ENCODE results near the gene NBAS. TPM values are rescaled to one million over a fixed set of nuclear protein-coding genes. Genes with fewer than 3 reads are reported as not detected.

NBAS gene
- polyA plus RNA-seq, 1 donor = 55.8 TPM

DNA sequence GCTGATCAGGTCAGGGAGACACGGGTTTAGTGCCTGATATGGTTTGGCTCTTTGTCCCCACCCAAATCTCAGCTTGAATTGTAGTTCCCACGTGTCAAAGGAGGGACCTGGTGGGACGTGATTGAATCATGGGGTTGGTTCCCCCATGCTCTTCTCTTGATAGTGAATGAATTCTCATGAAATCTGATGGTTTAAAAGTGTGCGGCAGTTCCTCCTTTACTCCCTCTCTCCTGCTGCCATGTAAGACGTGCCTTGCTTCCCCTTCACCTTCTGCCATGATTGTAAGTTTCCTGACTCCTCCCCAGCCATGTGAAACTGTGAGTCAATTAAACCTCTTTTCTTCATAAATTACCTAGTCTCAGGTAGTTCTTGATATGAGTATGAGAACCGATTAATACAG, 424.5 kb downstream of the NBAS start:
- no peaks in the 10 kb centered on the region for H3K27me3 ChIP-seq (ENCODE audit: control insufficient read depth, insufficient read depth, low read length)
- H3K9me3 ChIP-seq (ENCODE audit: control insufficient read depth, low read depth, low read length) = peaks cover 3% of the 10 kb centered on the region
- 100% methylated on average over 1 of the region's 6 CpGs for WGBS (ENCODE audit: insufficient coverage, low lambda C conversion rate)
- no peak overlapping the region for H3K4me3 ChIP-seq (ENCODE audit: low read length)
- no peaks in the 10 kb centered on the region for H3K36me3 ChIP-seq (ENCODE audit: control insufficient read depth, insufficient read depth, low read length)
- no peaks in the 10 kb centered on the region for H3K4me1 ChIP-seq (ENCODE audit: control insufficient read depth, insufficient read depth, low read length)
- DNase-seq = no peak
- H3K27ac ChIP-seq (ENCODE audit: low read length) = no peak overlapping the region

DNA sequence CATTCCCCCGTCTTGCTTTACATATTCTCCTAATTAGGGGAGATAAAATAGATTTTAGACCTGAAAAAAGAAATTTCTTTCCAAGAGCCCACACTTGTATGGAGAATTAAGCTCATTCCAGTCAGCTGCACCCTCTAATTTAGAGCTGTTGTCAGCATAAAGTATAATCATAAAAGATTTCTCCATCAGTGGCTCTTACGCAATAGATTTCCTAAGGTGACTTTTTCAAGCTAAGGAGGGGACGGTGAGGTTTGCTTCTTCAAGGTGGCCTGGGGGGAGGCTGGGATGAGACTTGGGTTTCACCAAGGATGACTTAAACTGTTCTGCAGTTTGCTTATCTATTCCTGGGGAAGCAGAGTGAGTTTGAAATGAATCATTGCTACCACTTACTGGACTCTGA, 426.2 kb downstream of the NBAS start:
- Histone ChIP-seq H3K9me3 (ENCODE audit: control insufficient read depth, low read depth, low read length) (peaks cover 3% of the 10 kb centered on the region), H3K27me3 (ENCODE audit: control insufficient read depth, insufficient read depth, low read length) (no peaks in the 10 kb centered on the region), H3K27ac (ENCODE audit: low read length) (no peak overlapping the region), H3K36me3 (ENCODE audit: control insufficient read depth, insufficient read depth, low read length) (no peaks in the 10 kb centered on the region), H3K4me3 (ENCODE audit: low read length) (no peak overlapping the region), H3K4me1 (ENCODE audit: control insufficient read depth, insufficient read depth, low read length) (no peaks in the 10 kb centered on the region)
- WGBS (ENCODE audit: insufficient coverage, low lambda C conversion rate) = 86% methylated on average over 1 of the region's 3 CpGs
- peak in 1 of 2 donors; percentile 5 for DNase-seq

DNA sequence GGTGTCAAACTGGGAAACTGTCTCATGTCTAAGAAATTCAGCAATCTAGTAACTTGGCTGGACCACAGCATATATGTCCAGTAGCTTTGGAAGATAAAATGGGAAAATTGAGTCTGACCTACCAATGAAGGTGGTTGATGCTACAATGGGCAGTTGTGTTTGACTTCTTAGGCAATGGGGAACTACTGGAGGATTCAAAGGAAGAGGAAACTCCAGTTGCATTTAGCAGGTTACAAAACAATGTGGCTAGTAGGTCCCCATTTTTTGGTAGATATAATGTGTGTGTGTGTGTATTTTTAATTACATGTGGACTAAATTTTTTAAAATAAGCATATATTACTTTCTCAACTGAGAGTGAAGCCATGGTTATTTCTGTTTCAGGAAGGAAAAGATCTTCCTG, 427.7 kb downstream of the NBAS start:
- H3K4me3 ChIP-seq (ENCODE audit: low read length) = no peak overlapping the region
- no peak for DNase-seq
- H3K9me3 ChIP-seq (ENCODE audit: control insufficient read depth, low read depth, low read length) = peaks cover 3% of the 10 kb centered on the region
- H3K27me3 ChIP-seq (ENCODE audit: control insufficient read depth, insufficient read depth, low read length) = no peaks in the 10 kb centered on the region
- H3K36me3 ChIP-seq (ENCODE audit: control insufficient read depth, insufficient read depth, low read length) = no peaks in the 10 kb centered on the region
- H3K27ac ChIP-seq (ENCODE audit: low read length) = no peak overlapping the region
- no peaks in the 10 kb centered on the region for H3K4me1 ChIP-seq (ENCODE audit: control insufficient read depth, insufficient read depth, low read length)

DNA sequence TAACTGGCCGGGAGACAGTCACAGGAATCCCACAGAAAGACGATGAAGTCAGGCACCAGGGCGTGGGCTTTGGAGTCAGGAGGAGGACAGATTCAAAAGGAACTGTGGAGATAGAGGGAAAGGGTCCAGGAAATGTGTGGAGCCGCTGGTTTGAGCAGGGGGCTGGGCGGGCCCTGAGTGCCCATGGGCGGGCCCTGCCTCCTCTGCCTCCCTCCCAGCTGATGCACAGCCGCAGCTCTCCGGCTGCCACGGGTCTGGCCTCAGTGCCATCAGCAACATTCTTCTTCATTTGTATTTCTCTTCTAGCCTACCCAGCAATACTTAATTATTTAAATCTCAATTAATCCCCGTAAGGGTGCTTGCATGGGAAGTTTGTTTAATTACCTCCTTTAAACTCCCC, 432.3 kb downstream of the NBAS start:
- Histone ChIP-seq H3K27ac (ENCODE audit: low read length) (no peak overlapping the region), H3K9me3 (ENCODE audit: control insufficient read depth, low read depth, low read length) (no peaks in the 10 kb centered on the region), H3K27me3 (ENCODE audit: control insufficient read depth, insufficient read depth, low read length) (no peaks in the 10 kb centered on the region), H3K36me3 (ENCODE audit: control insufficient read depth, insufficient read depth, low read length) (no peaks in the 10 kb centered on the region), H3K4me3 (ENCODE audit: low read length) (no peak overlapping the region), H3K4me1 (ENCODE audit: control insufficient read depth, insufficient read depth, low read length) (peaks cover 25% of the 10 kb centered on the region)
- no peak for DNase-seq
- no CpG with 5 or more reads among the region's 10 CpGs for WGBS (ENCODE audit: insufficient coverage, low lambda C conversion rate)

DNA sequence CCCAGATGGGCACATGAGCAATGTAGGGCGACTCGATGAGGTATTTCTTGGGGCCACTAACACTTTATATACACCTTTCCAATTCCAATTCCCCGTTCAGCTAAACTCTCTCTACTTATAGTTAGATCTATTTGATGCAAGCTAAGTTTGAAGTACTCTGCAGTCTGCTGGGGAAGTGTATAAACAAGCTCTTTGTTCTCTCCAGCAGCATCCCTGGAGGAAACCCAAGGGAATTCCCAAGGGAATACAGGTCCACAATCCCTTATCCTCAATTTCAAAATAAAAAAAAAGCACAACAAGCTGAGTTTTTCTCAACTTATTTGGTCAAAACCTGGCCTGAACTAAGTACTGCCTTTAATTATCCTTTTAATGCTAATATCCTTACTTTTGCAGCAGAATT, 433.3 kb downstream of the NBAS start:
- no CpG with 5 or more reads among the region's 3 CpGs for WGBS (ENCODE audit: insufficient coverage, low lambda C conversion rate)
- DNase-seq = no peak
- Histone ChIP-seq H3K9me3 (ENCODE audit: control insufficient read depth, low read depth, low read length) (no peaks in the 10 kb centered on the region), H3K27ac (ENCODE audit: low read length) (no peak overlapping the region), H3K4me3 (ENCODE audit: low read length) (no peak overlapping the region), H3K4me1 (ENCODE audit: control insufficient read depth, insufficient read depth, low read length) (peaks cover 25% of the 10 kb centered on the region), H3K27me3 (ENCODE audit: control insufficient read depth, insufficient read depth, low read length) (no peaks in the 10 kb centered on the region), H3K36me3 (ENCODE audit: control insufficient read depth, insufficient read depth, low read length) (no peaks in the 10 kb centered on the region)

DNA sequence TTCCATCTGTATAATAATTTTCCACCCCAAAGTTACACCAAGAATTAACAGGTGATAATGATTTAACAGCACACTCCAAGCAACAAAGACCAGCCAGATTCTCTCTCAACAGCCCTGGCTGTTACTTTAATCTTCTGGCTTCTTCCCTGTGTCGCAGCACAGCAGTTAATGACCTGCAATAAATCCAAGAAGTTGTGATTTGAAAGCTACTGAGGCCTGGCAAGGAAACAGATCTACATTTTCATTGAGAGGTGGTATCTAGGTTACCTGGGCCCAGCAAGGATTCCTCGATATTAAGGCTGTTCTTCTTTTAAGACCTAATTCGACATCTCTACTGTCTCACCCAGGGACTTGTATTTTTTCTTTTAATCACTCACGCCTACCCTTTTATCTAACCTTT, 433.8 kb downstream of the NBAS start:
- no peaks in the 10 kb centered on the region for H3K9me3 ChIP-seq (ENCODE audit: control insufficient read depth, low read depth, low read length)
- DNase-seq = peak; percentile 22 to 66
- 11% methylated on average over 3 of the region's 4 CpGs for WGBS (ENCODE audit: insufficient coverage, low lambda C conversion rate)
- H3K27me3 ChIP-seq (ENCODE audit: control insufficient read depth, insufficient read depth, low read length) = no peaks in the 10 kb centered on the region
- H3K4me3 ChIP-seq (ENCODE audit: low read length) = no peak overlapping the region
- no peaks in the 10 kb centered on the region for H3K36me3 ChIP-seq (ENCODE audit: control insufficient read depth, insufficient read depth, low read length)
- H3K4me1 ChIP-seq (ENCODE audit: control insufficient read depth, insufficient read depth, low read length) = peaks cover 25% of the 10 kb centered on the region
- H3K27ac ChIP-seq (ENCODE audit: low read length) = peak overlapping the region; percentile 9

DNA sequence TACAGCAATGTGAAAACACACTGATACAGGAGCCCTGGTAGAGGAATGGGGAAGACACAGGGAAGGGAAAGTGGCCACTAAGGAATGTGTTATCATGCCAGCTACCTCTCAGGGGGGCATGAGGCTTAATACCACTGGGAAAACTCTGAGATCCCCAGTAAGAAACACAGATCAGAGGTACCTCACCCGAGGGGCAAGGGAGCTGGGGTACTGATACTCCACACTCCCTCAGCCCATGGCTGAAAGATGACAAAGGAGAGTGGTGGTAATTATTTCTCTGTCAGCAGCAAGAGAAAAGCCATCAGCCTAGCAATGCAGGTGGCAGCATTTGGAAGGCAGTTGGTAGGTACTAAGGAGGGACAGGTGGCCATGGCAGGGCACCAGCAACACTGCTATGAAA, 434.8 kb downstream of the NBAS start:
- no peaks in the 10 kb centered on the region for H3K27me3 ChIP-seq (ENCODE audit: control insufficient read depth, insufficient read depth, low read length)
- H3K9me3 ChIP-seq (ENCODE audit: control insufficient read depth, low read depth, low read length) = no peaks in the 10 kb centered on the region
- no peaks in the 10 kb centered on the region for H3K36me3 ChIP-seq (ENCODE audit: control insufficient read depth, insufficient read depth, low read length)
- H3K27ac ChIP-seq (ENCODE audit: low read length) = no peak overlapping the region
- H3K4me1 ChIP-seq (ENCODE audit: control insufficient read depth, insufficient read depth, low read length) = peaks cover 25% of the 10 kb centered on the region
- H3K4me3 ChIP-seq (ENCODE audit: low read length) = no peak overlapping the region
- no peak for DNase-seq
- WGBS (ENCODE audit: insufficient coverage, low lambda C conversion rate) = no CpG with 5 or more reads among the region's 1 CpG

DNA sequence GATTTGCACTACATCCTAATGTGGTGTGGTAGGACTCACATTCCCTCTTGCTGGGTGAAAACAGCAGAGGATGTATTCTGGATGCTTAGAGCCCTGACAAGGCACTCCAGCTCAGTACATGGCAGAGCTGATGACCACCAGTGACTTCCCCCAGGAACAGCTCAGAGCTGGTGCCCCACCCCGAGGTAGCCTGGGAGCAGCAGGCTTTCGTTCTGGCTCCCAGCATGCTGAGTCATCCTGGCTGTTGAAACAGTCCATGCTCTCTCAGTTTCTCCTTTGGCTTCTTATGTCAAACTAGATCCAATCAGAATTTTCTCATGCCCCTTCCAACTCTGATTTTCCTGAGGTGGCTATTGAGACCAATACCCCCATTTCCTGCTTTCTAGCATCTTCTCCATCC, 438.2 kb downstream of the NBAS start:
- no peaks in the 10 kb centered on the region for H3K9me3 ChIP-seq (ENCODE audit: control insufficient read depth, low read depth, low read length)
- H3K36me3 ChIP-seq (ENCODE audit: control insufficient read depth, insufficient read depth, low read length) = no peaks in the 10 kb centered on the region
- DNase-seq = no peak
- H3K4me1 ChIP-seq (ENCODE audit: control insufficient read depth, insufficient read depth, low read length) = peaks cover 24% of the 10 kb centered on the region
- no peak overlapping the region for H3K27ac ChIP-seq (ENCODE audit: low read length)
- WGBS (ENCODE audit: insufficient coverage, low lambda C conversion rate) = no CpG with 5 or more reads among the region's 2 CpGs
- no peak overlapping the region for H3K4me3 ChIP-seq (ENCODE audit: low read length)
- H3K27me3 ChIP-seq (ENCODE audit: control insufficient read depth, insufficient read depth, low read length) = no peaks in the 10 kb centered on the region

DNA sequence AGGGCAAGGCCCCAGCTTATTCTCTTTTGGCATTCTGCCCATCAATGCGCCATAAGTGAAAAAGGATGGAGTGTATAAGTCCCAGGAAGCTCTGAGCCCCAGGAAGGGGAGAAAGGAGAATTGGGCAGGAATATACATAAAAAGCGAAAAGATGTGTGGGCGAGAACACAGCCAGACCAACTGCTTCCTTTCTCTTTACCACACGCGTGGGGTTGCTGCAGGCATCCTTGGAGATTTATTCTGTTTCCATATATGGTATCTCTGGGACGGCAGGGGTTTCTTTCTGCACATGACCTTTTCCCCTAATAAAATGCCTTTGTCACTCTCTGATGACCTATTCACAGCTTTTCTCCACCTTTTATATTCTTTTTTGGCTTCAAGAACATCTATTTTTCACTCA, 440.5 kb downstream of the NBAS start:
- H3K27me3 ChIP-seq (ENCODE audit: control insufficient read depth, insufficient read depth, low read length) = no peaks in the 10 kb centered on the region
- no peak overlapping the region for H3K27ac ChIP-seq (ENCODE audit: low read length)
- DNase-seq = no peak
- peaks cover 4% of the 10 kb centered on the region for H3K4me1 ChIP-seq (ENCODE audit: control insufficient read depth, insufficient read depth, low read length)
- 42% methylated on average over 2 of the region's 6 CpGs for WGBS (ENCODE audit: insufficient coverage, low lambda C conversion rate)
- peaks cover 4% of the 10 kb centered on the region for H3K9me3 ChIP-seq (ENCODE audit: control insufficient read depth, low read depth, low read length)
- no peak overlapping the region for H3K4me3 ChIP-seq (ENCODE audit: low read length)
- H3K36me3 ChIP-seq (ENCODE audit: control insufficient read depth, insufficient read depth, low read length) = no peaks in the 10 kb centered on the region

DNA sequence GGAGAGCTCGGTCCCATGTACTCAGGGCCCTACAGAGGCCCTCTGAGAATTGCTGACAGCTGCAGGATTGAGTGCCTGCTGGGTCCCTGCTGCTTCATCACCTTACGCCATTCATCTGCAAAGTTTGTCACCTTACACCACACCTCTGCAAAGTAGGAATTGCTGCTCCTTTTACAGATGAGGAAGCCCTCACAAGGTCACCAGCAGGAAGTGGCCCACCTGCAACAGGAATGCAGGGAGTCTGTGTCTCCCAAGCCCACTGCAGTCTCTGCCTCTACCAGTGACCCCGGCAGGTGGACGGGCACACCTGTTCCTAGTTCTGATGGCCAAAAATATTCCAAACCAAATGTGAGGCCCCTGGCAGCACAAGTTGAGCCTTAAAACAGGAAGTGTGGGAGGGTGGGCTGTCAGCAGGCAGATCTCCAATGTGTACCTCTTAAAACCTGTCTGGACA, 441.4 kb downstream of the NBAS start:
- no peak for DNase-seq
- Histone ChIP-seq H3K4me3 (ENCODE audit: low read length) (no peak overlapping the region), H3K9me3 (ENCODE audit: control insufficient read depth, low read depth, low read length) (peaks cover 4% of the 10 kb centered on the region), H3K36me3 (ENCODE audit: control insufficient read depth, insufficient read depth, low read length) (no peaks in the 10 kb centered on the region), H3K27me3 (ENCODE audit: control insufficient read depth, insufficient read depth, low read length) (no peaks in the 10 kb centered on the region), H3K4me1 (ENCODE audit: control insufficient read depth, insufficient read depth, low read length) (no peaks in the 10 kb centered on the region), H3K27ac (ENCODE audit: low read length) (no peak overlapping the region)
- no CpG with 5 or more reads among the region's 4 CpGs for WGBS (ENCODE audit: insufficient coverage, low lambda C conversion rate)

DNA sequence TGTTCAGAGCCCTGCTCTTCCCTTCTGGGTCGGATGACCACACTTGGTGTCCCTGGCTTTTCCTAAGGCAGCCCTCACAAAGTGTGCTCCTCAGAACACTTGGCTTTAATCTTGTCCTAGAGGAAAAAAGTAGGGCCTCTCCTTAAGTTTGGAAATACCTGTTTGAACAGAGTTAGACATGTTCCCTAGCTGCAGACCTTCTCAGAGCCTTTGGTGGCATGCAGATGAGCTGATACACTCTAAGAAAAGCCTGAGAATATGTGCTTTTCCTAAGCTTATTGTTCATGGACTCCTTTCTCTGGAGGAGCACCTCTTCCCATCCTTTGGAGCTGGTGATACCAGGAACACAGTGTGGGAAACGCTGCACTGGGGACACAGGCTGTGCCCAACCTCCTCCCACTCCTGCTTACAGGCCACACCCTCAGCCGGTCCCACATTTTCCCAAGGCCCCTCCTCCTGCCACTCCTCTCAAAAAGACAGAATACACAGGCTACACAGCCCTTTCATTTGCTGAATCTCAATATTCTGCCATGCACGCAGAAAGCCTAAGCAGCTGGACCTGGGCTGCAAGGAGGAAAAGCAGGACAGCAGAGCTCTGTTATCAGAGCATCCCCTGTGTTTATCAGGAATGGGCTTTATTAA, 443.6 kb downstream of the NBAS start:
- Histone ChIP-seq H3K27me3 (ENCODE audit: control insufficient read depth, insufficient read depth, low read length) (no peaks in the 10 kb centered on the region), H3K36me3 (ENCODE audit: control insufficient read depth, insufficient read depth, low read length) (no peaks in the 10 kb centered on the region), H3K9me3 (ENCODE audit: control insufficient read depth, low read depth, low read length) (peaks cover 7% of the 10 kb centered on the region), H3K27ac (ENCODE audit: low read length) (no peak overlapping the region), H3K4me3 (ENCODE audit: low read length) (no peak overlapping the region), H3K4me1 (ENCODE audit: control insufficient read depth, insufficient read depth, low read length) (no peaks in the 10 kb centered on the region)
- no peak for DNase-seq
- no CpG with 5 or more reads among the region's 4 CpGs for WGBS (ENCODE audit: insufficient coverage, low lambda C conversion rate)
